ENCODE data around the gene FAM13A.
"Not testable (repeated sequence)": the region's sequence is repeated elsewhere in the genome, so short reads cannot be mapped to it uniquely, and the experiment has no call there.

Gene FAM13A

DNA sequence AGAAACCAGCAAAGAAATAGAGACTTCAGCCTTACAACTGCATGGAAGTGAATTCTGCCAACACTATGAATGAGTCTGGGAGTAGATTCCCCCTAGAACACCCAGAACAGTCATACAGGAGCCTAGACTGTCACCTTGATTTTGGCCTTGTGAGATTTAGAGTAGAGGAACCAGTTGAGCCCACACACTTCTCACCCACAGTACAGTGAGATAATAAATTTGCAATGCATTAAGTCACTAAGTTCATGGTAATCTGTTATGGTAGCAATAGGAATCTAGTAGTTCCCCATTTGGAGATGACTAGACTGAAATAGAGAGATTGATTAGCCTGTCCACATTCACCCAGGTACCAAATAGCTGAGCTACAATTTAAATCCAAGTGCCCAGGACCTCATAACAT lies 59.0 kb downstream of the FAM13A start:
- DNase-seq, result no peak

DNA sequence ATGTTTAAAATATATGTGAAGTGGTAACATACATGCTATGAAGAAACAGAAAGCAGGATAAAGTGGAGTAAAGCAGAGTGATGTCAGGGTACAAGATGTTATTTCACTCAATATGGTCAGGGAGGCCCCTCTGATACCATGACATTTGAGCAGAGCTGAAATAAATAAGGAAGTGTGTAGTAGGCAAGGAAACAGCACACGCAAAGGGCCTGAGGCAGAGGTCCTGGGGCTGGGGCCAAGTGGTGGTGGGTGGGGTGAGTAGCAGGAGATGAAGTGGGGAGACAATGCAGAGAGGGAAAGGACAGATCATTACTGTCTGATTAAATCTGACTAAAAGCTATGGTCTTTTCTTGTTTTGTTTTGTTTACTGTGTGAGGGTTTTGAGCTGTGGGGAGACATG lies 61.1 kb downstream of the FAM13A start:
- no peak for DNase-seq

DNA sequence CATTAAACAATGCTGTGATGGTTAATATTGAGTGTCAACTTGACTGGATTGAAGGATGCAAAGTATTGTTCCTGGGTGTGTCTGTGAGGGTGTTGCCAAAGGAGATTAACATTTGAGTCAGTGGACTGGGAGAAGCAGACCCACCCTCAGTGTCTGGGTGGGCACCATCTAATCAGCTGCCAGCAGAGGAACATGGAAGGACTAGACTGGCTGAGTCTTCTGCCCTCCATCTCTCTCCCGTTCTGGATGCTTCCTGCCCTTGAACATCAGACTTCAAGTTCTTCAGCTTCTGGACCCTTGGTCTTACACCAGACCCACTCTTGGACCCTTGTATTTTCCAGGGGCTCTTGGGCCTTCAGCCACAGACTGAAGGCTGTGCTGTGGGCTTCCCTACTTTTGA lies 61.7 kb downstream of the FAM13A start:
- DNase-seq, result not testable (repeated sequence)

DNA sequence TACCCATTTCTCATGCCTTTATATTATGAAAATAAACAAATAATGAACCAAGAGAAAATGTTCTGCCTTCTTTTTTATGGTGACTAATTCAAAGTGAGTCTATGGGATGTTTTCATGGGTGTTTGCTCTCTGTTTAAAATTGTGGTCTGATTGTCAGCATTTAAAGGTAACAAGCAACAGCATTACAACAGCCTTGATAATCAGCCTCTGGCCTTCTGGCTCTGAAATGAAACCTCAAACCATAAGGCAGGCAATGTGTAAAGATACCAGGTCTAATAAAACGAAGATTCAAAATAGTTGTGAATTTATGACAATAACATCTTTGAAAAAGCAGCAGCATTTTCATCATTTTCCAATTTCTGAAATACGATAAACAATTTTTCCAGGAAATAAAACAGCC lies 63.7 kb downstream of the FAM13A start:
- DNase-seq, result no peak

DNA sequence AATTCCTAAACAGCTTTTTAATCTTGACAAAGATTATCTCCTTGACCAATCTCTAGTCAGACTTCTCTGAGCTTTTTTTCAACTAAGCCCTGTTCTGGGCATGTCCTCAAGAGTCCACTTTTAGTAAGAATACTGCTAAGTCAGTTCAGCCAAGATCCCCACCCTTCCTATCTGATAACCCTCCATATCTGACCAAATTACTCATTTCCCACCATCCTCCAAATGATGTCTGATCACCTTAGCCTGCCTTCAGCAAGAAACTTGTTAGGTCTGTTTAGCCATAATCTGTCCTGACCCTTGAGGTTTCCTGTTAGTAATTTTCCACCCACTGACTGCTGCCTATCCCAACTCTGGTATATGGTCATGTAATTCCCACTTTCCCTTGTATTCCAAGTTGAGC lies 65.2 kb downstream of the FAM13A start:
- DNase-seq, result no peak

DNA sequence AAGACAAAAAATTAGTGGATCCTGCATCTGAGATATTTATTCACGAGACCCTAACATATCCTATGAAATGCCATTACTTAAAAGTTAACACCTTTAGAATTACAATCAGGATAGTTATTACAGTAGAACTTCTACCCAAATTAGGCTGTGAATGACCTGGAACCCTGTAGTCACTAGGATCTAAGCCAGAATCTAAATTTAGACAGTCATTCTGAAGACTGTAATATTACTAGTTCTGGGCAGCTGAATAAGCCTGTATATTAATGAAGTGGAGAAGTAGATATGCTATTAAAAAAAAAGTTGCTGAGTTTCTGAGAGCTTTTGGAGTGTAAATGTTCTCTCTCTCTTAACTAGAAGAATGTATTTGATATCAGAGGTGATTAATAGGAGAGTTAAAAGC lies 67.0 kb downstream of the FAM13A start:
- DNase-seq, result no peak

DNA sequence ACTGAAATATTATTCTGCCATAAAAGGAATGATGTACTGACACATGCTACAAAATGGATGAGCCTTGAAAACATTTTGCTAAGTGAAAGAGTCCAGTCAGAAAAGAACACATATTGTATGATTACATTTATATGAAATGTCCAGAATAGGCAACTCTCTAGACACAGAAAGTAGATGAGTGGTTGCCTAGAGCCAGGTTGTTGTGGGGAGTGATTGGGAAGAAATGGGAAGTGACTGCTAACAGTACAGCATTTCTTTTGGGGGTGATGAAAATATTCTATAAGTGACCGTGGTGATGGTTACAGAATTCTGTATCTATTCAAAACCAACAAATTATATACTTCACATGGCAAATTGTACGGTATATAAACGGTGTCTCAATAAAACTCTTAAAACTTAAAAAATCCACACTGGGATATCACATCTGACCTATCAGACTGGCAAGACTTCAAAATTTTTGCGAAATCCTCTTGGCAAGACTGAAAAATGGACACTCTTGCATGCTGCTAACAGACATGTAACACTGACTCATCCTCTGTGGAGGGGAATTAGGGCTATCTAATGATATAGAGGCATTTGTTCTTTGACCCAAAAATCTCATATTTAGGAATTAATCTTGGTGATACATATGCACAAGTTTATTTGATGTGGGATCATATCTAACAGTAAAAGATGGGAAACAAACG lies 71.8 kb downstream of the FAM13A start:
- DNase-seq, result no peak

DNA sequence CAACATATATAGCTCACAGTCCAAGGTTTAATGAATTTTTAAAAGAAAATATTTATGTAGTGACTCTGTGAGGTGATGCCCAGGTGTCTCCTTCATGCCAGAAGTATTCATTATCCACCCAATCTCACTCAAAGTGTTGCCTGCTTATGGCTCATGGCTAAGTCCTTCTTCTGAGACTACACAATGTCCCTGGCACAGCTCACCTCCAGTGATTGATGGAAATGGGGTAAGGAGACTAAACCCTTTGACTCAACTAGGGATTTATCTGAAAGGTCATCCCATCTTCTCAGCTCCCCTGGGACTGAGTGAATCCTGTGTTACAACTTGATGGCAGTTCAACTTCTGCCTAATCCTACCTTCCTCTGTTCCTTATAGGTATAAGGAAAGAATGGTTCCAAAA lies 74.2 kb downstream of the FAM13A start:
- no peak for DNase-seq

DNA sequence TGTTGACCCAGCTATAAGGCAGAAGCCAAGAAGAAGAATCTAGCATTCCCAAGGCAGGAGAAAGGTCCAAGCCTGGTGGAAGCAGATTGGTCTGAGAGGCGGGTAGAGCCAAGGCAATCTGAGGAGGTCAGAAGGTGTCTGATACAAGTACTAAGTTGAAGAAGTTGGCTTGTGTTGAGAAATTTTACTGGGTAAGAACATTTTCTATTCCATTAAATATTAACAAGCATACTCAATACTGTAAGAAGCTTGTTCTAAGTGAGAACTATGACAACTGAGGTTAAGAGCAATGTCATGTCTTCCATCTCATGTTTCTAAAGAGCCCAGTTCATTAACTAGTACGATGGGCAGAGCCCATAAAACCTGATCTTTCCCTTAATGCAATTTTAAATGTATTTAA lies 75.0 kb downstream of the FAM13A start:
- no peak for DNase-seq

DNA sequence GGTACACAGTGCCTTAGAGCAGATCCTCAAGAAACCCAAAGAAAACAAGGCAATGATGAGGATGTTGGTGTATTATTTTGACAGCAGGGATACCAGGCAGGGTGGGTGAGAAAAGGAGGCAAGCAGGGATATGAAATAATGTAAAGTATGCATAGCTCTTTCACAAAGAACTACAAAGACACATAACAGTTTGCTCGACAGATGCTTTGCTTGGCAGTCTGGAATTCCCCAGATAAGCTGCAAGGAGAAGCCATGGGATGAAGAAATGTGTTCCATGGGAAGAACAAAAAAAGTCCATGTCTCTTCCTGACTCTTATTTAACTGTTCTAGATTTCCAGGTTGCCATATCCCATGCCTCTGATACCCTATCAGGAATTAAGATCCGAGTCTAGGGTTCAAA lies 75.4 kb downstream of the FAM13A start:
- DNase-seq, result no peak

DNA sequence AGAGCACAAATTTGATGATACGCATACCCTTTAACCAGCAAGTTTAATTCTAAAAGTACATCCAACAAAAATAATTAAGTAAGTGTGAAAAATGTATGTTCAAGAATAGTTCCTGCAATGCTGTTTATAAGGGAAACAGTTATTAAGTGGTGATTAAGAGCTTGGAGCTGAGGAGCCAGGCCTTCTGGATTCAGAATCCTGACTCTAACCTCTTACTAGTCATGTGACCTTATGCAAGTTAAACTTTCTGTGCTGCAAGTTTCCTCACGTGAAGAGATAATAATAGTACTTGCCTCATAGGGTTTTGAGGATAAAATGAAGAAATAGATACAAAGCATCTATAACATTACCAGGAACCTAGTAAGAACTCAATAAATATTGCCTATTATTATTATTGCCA lies 77.7 kb downstream of the FAM13A start:
- no peak for DNase-seq

DNA sequence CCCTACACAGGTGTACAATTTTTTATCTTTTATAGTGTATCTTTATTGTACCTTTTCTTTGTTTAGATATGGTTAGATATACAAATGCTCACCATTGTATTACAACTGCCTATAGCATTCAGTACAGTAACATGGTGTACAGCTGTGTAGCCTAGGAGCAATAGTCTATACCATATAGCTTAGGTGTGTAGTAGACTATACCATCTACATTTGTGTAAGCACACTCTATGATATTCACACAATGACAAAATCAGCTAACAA lies 80.3 kb downstream of the FAM13A start:
- DNase-seq, result no peak

DNA sequence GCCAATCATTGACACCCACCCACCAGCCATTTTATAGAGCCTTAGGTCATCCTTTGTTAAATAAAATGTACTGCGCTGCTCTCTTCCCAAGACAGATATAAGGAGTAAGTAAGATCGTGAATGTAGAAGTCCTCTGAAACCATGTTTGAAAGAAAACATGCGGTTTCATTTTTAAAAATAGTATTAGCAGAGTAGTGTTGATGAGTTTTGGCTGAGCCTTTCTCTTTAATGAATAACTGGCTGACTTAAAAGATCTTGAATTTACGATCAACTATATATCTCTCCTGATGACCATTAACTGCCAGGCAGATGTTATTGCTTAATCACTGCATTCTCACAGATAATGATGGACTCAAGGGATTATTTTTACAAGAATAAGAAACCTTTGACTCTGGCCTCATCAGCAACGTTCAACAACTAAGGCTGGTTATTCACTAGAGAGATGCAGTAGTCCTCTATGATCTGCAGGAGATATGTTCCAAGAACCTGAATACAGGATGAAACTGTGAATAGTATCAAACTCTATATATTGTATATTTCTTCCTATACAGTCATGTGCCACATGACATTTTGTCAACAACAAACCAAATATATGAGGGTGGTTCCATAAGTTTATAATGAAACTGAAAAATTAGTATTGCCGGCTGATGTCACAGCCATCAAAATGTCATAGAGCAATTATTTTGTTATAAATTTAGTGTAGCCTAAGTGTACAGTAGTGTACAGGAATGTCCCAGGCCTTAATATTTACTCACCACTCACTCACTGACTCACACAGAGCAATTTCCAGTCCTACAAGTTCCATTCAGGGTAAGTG lies 80.8 kb downstream of the FAM13A start:
- DNase-seq, result no peak

DNA sequence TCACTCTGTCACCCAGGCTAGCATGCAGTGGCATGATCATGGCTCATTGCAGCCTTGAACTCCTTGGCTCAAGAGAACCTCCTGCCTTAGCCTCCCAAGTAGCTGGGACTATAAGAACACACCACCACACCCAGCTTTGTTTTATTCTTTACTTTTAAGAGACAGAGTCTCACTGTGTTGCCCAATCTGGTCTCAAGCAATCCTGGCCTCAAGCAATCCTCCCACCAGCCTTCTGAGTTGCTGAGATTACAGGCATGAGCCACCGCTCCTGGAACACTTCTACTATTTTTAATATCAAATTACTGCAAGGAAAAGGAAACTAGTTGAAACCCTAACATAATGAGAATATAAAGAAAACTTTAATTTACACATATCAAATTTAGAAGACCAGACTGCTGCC lies 85.4 kb downstream of the FAM13A start:
- no peak for DNase-seq

DNA sequence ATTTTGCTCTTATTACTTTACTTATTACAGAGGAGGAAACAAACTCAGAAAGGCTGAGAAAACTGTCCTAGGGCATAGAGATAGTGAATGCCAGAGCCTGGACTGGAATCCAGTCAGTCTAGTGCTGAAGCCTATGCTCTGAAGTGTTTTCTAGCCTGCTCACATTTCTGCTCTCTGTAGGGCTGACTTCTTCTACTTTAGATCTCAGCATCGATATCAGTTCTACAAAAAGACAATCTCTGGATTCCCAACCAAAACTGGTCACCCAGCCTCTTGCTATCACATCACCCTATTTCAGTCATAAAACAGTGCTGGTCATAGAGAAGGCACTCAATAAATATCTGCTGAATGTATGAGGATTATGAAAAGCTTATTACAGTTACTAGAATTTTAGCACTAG lies 87.2 kb downstream of the FAM13A start:
- DNase-seq, result no peak

DNA sequence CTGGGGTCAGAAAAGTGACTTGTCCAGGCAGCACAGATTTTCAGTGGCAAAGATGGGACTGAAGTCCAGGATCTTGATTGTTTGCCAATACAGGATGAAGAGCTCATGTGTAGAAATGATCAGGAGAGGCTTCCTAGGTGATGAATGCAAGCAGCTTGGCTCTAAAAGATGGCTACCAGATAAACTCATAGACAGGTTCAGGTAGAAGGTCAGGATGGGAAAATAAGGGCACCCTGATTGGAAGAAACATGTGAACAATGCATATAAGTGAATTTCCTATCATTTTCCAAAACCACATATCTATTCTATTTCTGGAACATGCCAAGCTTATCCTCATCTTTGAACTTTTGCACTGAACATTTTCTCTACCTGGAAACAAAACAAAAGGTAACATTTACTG lies 87.7 kb downstream of the FAM13A start:
- DNase-seq, result no peak

DNA sequence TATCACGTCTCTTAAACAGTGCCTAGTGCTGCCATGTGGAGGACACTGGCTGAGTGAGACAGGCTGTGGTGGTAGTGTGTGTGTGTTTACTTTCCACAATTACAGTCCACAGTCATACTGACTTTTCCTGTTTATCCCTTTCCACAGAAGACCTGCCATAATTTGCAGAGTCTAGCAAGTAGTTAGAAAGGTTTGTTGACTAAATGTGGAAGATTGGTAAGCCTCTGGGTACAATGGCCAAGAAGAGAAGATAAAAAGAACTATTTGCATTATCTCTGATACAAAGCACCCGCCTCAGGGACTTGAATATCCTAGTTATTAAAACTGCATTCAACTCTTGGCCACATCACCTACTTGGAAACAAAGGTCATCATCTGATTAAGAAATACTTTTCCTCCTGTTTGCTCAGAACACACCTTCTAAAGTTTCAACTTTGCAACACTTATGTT lies 89.1 kb downstream of the FAM13A start:
- no peak for DNase-seq

DNA sequence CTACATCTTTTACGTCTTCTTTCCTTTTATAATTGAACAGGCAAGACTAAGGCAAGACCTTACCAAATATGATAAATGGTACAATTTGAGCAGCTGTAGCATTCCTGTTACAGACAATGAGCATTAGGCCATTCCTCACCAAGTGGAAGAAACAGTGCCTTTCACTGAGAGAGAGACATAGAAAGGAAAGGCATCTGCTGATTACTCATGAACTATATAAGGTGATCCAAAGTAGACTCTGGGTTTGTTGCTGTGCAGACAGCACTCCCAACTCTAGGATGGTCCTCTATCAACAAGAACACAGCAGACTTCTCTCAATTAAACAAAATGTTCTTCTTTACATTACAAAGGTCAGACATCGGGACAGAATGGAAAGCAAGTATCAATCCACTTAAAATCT lies 91.9 kb downstream of the FAM13A start:
- no peak for DNase-seq

DNA sequence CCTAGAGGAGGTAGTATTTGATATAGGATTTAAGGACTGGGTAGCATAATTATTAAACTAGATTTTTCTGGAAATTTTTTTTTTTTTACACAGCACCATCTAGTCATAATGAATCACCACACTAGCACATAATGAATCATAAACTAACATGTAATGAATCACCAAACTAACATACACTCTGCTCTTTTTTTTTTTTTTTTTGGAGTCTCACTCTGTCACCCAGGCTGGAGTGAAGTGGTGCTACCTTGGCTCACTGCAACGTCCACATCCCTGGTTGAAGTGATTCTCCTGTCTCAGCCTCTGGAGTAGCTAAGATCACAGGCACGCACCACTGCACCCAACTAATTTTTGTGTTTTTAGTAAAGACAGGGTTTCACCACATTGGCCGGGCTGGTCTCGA lies 92.5 kb downstream of the FAM13A start:
- DNase-seq, result peak; percentile 46

DNA sequence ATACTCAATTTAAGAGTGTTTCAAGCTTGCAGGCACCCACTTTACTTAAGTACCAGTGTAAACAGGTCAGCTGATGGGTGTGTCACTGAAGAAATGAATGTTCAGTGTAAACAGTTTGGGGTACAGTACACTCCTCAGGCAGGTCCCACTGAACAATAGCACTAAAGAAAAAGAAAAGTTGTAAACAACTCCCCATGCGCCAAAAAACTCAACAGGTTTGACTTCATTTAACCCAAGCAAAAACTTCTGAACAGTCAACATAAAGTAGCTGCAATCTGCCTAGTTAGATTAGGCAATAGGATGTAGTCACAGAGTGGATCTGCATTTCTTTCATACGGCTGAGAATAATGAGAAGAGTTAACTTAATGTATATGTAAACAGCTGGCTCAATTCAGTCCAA lies 93.2 kb downstream of the FAM13A start:
- peak; percentile 44 for DNase-seq

DNA sequence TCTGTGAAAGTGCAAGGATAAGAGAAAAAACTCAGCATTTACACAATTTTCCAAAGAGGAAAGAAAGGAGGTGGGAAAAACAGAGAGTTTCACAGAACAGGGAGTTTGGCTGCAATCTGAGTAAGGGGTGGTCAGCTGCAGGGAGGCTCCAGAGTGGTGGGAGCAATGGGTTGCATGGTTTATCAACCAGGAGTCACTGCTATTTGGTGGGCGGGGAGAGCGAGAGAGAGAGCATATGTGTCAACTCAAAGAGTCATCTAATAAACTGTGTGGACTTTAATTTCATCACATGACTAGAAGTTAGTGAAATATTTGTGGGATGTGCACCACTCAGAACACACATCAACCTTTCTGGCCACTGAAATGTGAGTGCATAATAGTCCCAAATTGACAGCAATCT lies 94.6 kb downstream of the FAM13A start:
- DNase-seq, result no peak

DNA sequence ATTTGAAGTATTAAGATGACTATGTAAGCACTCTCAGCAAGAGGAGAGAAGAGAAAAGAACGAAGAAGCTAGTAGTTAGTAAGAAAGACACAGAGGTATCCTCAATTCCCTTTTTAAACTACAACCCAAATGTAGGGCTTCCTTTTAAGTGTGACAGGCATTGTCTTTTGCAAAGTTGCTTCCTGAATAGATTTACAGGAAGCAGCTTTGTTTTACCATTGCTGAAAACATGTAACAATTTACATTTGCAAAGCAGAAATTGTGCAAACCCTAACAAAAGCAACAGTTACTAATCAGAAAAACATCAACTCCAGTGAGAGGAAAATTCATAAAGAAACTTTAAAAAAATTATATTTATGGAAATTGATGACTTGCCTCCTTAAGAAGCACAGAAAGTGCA lies 96.4 kb downstream of the FAM13A start:
- DNase-seq, result no peak

DNA sequence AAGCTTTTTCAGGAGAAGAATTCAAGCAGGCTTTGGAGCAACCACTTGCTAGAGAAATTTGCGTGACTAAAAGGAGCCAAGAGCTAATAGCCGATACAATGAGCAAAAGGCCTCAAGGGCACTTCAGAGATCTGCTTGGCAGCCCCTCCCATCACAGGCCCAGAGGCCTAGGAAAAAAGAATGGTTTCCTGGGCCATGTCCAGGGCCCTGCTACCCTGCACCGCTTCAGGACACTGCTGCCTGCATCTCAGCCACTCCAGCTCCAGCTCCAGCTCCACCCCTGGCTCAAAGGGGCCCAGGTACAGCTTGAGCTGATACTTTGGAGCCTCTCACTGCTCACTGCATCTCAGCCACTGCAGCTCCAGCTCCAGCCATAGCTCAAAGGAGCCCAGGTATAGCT lies 98.9 kb downstream of the FAM13A start:
- DNase-seq, result no peak

DNA sequence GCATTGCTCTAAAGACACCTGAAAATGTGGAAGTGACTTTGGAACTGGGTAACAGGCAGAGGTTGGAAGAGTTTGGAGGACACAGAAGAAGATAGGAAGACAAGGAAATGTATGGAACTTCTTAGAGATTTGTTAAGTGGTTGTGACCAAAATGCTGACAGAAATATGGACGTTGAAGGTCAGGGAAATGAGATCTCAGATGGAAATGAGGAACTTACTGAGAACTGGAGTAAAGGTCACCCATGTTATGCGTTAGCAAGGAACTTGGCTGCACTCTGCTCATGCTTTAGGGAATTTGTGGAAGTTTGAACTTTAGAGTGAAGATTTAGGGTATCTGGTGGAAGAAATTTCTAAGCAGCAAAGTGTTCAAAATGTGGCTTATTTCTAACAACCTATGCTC lies 99.4 kb downstream of the FAM13A start:
- no peak for DNase-seq
